Measurements from ENCODE around the gene ODAD2. TPM values are rescaled to one million over a fixed set of nuclear protein-coding genes. Genes with fewer than 3 reads are reported as not detected.

ODAD2 gene
- total and polyA plus RNA-seq, 2 donors (not counting 1 experiment from before 2014, with no cell fraction given) = not detected

GRCh38 chr10:28020080-28020860 is 21.4 kb upstream of the ODAD2 start:
- H3K4me3 ChIP-seq (ENCODE audit: control extremely low read depth in 1 of 5, extremely low read depth in 1 of 5, insufficient read depth in 1 of 5, low read depth in 2 of 5, low read length in 4 of 5) = no peak overlapping the region
- no peak overlapping the region for H3K27ac Mint-ChIP-seq
- TF ChIP-seq CTCF (IDR thresholded peaks at IDR 0.05) (no peak), EZH2 (IDR thresholded peaks at IDR 0.05; ENCODE audit: borderline replicate concordance, insufficient read depth, low read depth, low read length, poor library complexity, severe bottlenecking) (no peak)
- ChIA-PET CTCF (no interaction called here), POLR2A (no interaction called here)
- no peak overlapping the region for H3K4me3 Mint-ChIP-seq
- no peaks in the 10 kb centered on the region for H3K4me1 Mint-ChIP-seq
- H3K36me3 ChIP-seq (replicated peaks in 1 of 2; ENCODE audit: control extremely low read depth in 1 of 2, control insufficient read depth in 1 of 2, extremely low read depth in 1 of 2, insufficient read depth in 2 of 2, low read length in 1 of 2) = no peaks in the 10 kb centered on the region
- H2AFZ ChIP-seq (ENCODE audit: insufficient read depth, low read depth, low read length, poor library complexity, severe bottlenecking) = no peak overlapping the region
- no peak overlapping the region for H3K27ac ChIP-seq (ENCODE audit: low read length in 2 of 2)
- DNase-seq (no peak), ATAC-seq (ENCODE audit: low read depth) (no peak)
- H3K9me3 Mint-ChIP-seq (ENCODE audit: insufficient read depth) = no peaks in the 10 kb centered on the region
- H3K9me3 ChIP-seq (ENCODE audit: control extremely low read depth in 1 of 3, control insufficient read depth in 2 of 3, insufficient read depth in 1 of 3, low read length in 2 of 3) = no peaks in the 10 kb centered on the region
- intact Hi-C loops (cut with micrococcal nuclease) = no loop called here
- H3K4me2 ChIP-seq (replicated peaks; ENCODE audit: low read depth, low read length, poor library complexity, severe bottlenecking) = no peak overlapping the region
- H3K27me3 Mint-ChIP-seq = peaks cover 1% of the 10 kb centered on the region
- peaks cover 0 to 3% (median 1%) of the 10 kb centered on the region in 4 experiments for H3K27me3 ChIP-seq (replicated peaks in 1 of 4; ENCODE audit: control extremely low read depth in 1 of 4, control insufficient read depth in 3 of 4, insufficient read depth in 4 of 4, low read length in 3 of 4)
- 91% methylated on average over 4 of the region's 12 CpGs for WGBS (ENCODE audit: insufficient coverage)
- no peaks in the 10 kb centered on the region for H3K4me1 ChIP-seq (ENCODE audit: control insufficient read depth in 2 of 2, insufficient read depth in 2 of 2, low read length in 2 of 2)
- no peaks in the 10 kb centered on the region for H4K20me1 ChIP-seq (ENCODE audit: control insufficient read depth, insufficient read depth, low read length, poor library complexity, severe bottlenecking)
- H3K79me2 ChIP-seq (ENCODE audit: control insufficient read depth, insufficient read depth, low read length) = no peaks in the 10 kb centered on the region
- H3K9ac ChIP-seq (ENCODE audit: low read length) = no peak overlapping the region

- no peak overlapping the region for H3K27ac ChIP-seq (ENCODE audit: low read length in 2 of 2)
- H3K36me3 ChIP-seq (replicated peaks in 1 of 2; ENCODE audit: control extremely low read depth in 1 of 2, control insufficient read depth in 1 of 2, extremely low read depth in 1 of 2, insufficient read depth in 2 of 2, low read length in 1 of 2) = no peaks in the 10 kb centered on the region
- no peak overlapping the region for H3K4me3 ChIP-seq (ENCODE audit: control extremely low read depth in 1 of 5, extremely low read depth in 1 of 5, insufficient read depth in 1 of 5, low read depth in 2 of 5, low read length in 4 of 5)
- no peak for TF ChIP-seq EZH2 (IDR thresholded peaks at IDR 0.05; ENCODE audit: borderline replicate concordance, insufficient read depth, low read depth, low read length, poor library complexity, severe bottlenecking)
- no peak for TF ChIP-seq CTCF (IDR thresholded peaks at IDR 0.05)
- H3K4me2 ChIP-seq (replicated peaks; ENCODE audit: low read depth, low read length, poor library complexity, severe bottlenecking) = no peak overlapping the region
- DNase-seq (no peak), ATAC-seq (ENCODE audit: low read depth) (no peak)
- H4K20me1 ChIP-seq (ENCODE audit: control insufficient read depth, insufficient read depth, low read length, poor library complexity, severe bottlenecking) = no peaks in the 10 kb centered on the region
- CTCF ChIA-PET = no interaction called here
- no peaks in the 10 kb centered on the region for H3K9me3 Mint-ChIP-seq (ENCODE audit: insufficient read depth)
- no peaks in the 10 kb centered on the region for H3K27me3 ChIP-seq (replicated peaks in 1 of 4; ENCODE audit: control extremely low read depth in 1 of 4, control insufficient read depth in 3 of 4, insufficient read depth in 4 of 4, low read length in 3 of 4)
- intact Hi-C loops (cut with micrococcal nuclease) = no loop called here
- POLR2A ChIA-PET = no interaction called here
- no peaks in the 10 kb centered on the region for H3K79me2 ChIP-seq (ENCODE audit: control insufficient read depth, insufficient read depth, low read length)
- no peak overlapping the region for H2AFZ ChIP-seq (ENCODE audit: insufficient read depth, low read depth, low read length, poor library complexity, severe bottlenecking)
- H3K4me1 ChIP-seq (ENCODE audit: control insufficient read depth in 2 of 2, insufficient read depth in 2 of 2, low read length in 2 of 2) = no peaks in the 10 kb centered on the region
- H3K27me3 Mint-ChIP-seq = no peaks in the 10 kb centered on the region
- no peaks in the 10 kb centered on the region for H3K9me3 ChIP-seq (ENCODE audit: control extremely low read depth in 1 of 3, control insufficient read depth in 2 of 3, insufficient read depth in 1 of 3, low read length in 2 of 3)
- H3K27ac Mint-ChIP-seq = no peak overlapping the region
- H3K4me1 Mint-ChIP-seq = no peaks in the 10 kb centered on the region
- no peak overlapping the region for H3K9ac ChIP-seq (ENCODE audit: low read length)
- no peak overlapping the region for H3K4me3 Mint-ChIP-seq
Observed at GRCh38 chr10:28014651-28015050, 15.8 kb upstream of the ODAD2 start.

All from B cell (primary cell).